Renal cortical epithelial cell (primary cell): ENCODE results near the gene MAPK1. TPM values are rescaled to one million over a fixed set of nuclear protein-coding genes. Genes with fewer than 3 reads are reported as not detected.
"Not testable (repeated sequence)": the region's sequence is repeated elsewhere in the genome, so short reads cannot be mapped to it uniquely, and the experiment has no call there.

Source experiments
- DNase-seq: peaks from one replicate; pipeline ENCODE4 v3.0.0-alpha.2; 2011; ENCODE audit warnings: low read depth
- total RNA-seq: library from RNA; depleted of rRNA; stranded (reverse); fragments of >200 nt; gene quantifications from 2 replicates; pipeline ENCODE4 v1.2.3, GENCODE V29; 2014

The MAPK1 gene
- total RNA-seq, 1 donor from 2014 or later: 93.1 TPM

GRCh38 chr22:21726650-21727049, 140.8 kb downstream of the MAPK1 start:
- DNase-seq: no peak

- no peak for DNase-seq
Observed at GRCh38 chr22:21725956-21726649, 141.3 kb downstream of the MAPK1 start.

GRCh38 chr22:21724496-21724895, 142.9 kb downstream of the MAPK1 start:
- not testable (repeated sequence) for DNase-seq

- DNase-seq: not testable (repeated sequence)
Observed at GRCh38 chr22:21721195-21721852, 146.1 kb downstream of the MAPK1 start.

- not testable (repeated sequence) for DNase-seq
Observed at GRCh38 chr22:21720191-21720859, 147.1 kb downstream of the MAPK1 start.

GRCh38 chr22:21719024-21719423, 148.4 kb downstream of the MAPK1 start:
- DNase-seq: no peak

- no peak for DNase-seq
Observed at GRCh38 chr22:21718499-21718898, 148.9 kb downstream of the MAPK1 start.

- DNase-seq: not testable (repeated sequence)
Observed at GRCh38 chr22:21716395-21717122, 150.9 kb downstream of the MAPK1 start.

GRCh38 chr22:21714786-21715185, 152.7 kb downstream of the MAPK1 start:
- DNase-seq: no peak

GRCh38 chr22:21714059-21714770, 153.2 kb downstream of the MAPK1 start:
- DNase-seq: no peak

GRCh38 chr22:21713428-21714058, 153.9 kb downstream of the MAPK1 start:
- no peak for DNase-seq

GRCh38 chr22:21712751-21713427, 154.6 kb downstream of the MAPK1 start:
- peak; percentile 60 for DNase-seq

- no peak for DNase-seq
Observed at GRCh38 chr22:21711851-21712250, 155.6 kb downstream of the MAPK1 start.

GRCh38 chr22:21710156-21710555, 157.3 kb downstream of the MAPK1 start:
- DNase-seq: peak; percentile 39

GRCh38 chr22:21709688-21710087, 157.8 kb downstream of the MAPK1 start:
- no peak for DNase-seq

GRCh38 chr22:21708960-21709359, 158.5 kb downstream of the MAPK1 start:
- DNase-seq: no peak

GRCh38 chr22:21707677-21708076, 159.8 kb downstream of the MAPK1 start:
- no peak for DNase-seq
